CD4-positive, alpha-beta T cell treated with Interleukin-4 for 1 hour (primary cell): Measurements from ENCODE around the gene DLL4.
A peak's percentile ranks its signal among the peaks of the same experiment; 100 is the strongest.

ENCODE experiments used
- DNase-seq, 2 donors: peaks; one replicate each; pipeline ENCODE4 v3.0.0-alpha.2; 2020 to 2022

DLL4 gene

DNA sequence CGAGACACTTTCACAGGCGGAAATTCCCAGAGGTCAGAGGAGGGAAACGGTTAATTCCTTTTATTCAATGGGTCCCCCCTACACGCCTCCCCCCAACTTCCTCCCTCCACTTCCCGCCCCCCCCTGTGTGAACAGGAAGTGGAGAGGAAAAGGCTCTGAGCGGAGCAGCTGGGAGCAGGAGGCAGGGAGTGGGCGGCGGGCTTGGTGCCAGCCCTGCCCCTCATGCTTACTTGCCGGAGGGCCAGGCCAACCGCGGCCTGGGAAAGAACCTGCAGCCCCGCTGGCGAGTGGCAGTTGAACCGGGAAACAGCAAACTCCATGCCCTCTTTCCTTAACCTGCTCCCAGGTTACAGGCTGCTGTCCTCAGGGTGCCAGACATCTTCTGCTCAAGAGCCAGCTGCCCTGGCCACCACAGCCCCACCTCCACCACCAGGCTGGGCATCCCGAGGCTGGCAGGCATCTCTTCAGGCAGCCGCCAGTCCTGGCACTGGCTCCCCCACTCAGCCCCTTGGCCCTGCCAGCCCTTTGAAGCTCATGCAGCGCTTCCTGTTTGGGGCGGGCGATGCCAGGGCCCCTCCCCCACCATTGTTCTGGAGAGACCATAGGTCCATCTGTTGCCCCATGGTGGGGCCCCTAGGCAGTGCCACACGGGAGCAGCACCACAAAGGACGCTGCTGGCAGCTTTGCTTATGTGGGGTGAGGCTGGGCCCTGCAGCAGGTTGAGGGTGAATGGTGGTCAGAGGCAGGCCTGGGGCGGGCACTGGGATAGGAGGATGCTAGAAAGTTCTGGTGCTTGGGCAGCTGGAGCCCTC lies 21.9 kb upstream of the DLL4 start:
- peak; percentile 69 to 71 for DNase-seq

- DNase-seq: no peak
Observed at GRCh38 chr15:40908095-40908494, 21.0 kb upstream of the DLL4 start.

DNA sequence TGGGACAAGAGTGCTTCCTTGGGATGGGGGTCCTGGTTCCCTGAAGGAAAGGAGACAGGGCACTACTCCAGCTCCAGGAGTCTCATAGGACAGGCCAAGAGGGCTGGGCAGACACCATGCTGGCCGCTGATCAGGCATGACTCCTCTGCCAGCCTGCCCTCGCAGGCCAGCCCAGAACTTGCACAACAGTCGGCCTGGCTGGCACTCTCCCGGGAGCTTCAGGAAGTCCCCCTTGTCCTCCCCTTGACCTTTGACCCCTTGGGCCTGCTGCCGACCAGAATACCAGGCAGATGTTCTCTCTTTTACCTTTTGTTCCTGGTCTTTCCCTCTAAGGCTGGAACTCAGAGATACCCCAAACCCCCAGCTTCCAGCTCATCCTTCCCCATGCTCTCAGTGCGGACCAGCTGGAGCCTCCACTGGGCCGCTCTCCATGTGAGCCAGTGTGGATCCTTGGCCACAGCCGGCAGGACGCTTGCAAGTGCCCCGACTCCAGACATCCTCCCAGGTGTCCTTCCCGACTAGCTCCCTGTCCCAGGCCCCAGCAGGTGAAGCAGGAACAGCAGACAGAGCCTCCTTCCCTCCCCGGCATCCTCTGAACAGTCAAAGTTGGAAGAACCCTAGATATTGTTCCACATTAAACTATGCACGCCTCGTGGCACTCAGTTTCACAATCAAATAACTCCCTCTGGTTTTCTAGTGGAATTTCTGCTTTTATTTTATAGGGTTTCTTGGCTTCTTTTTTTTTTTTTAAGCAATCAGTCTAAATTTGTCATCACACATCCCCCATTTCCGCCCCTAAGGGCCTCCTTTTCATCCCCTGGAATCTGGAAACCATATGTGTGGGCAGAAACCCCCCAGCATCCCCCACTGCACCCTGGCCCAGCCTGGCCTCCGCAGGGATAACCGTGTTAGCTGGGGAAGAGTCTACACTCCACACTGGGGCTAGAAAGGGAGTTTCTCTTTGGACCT lies 19.2 kb upstream of the DLL4 start:
- DNase-seq: peak in 1 of 2 donors; percentile 38

DNA sequence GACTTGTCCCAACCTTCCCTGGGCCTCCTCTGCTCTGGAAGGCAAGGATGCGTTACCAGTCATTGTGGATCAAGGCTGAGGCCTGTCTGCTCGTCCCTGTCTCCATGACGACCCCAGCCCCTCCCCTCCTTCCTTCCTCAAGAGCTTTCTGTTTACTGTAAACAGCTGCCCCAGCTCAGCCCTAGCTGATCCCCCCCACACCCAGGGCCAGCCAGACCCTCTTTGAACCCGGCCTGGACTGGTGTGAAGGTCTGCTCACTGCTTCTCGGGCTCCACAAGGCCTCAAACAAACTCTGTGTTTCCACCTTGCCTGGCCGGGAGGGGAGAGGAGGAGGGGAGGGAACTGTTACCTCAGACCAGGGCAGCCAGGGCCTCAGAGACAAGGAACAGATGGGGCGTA lies 18.0 kb upstream of the DLL4 start:
- DNase-seq: no peak

DNA sequence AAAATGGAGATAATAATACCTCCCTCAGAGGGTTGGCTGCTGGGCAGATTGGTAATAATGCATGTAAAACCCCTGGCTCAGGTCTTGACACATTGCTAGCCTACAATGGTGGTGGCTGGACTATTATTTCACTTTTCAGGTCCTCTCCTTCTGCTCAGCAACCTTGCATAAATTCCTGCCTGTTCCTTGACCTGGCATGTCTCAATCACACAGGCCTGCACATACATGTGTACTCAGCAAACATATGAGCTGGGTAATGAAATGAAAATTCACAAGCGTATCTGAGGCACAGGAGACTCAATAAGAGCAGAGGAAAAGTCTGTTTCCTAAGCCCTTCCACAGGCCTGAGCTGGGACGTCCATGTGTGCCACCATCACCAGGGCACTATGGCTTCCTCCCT lies 17.4 kb upstream of the DLL4 start:
- DNase-seq: no peak

GRCh38 chr15:40912478-40912877 lies 16.7 kb upstream of the DLL4 start:
- DNase-seq: no peak

DNA sequence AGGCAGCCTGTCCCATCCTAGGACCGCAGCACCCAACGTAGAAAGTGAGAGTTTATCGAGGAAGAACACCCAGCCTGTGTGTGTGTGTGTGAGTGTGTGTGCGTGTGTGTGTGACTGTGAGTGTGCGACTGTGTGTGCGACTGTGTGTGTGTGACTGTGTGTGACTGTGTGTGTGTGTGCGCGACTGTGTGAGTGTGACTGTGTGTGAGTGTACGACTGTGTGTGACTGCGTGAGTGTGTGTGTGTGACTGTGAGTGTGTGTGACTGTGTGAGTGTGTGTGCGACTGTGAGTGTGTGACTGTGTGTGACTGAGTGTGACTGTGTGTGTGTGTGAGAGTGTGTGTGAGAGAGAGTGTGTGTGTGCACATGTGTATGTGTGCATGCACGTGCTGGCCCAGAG lies 15.1 kb upstream of the DLL4 start:
- DNase-seq: no peak

GRCh38 chr15:40914486-40914885 lies 14.7 kb upstream of the DLL4 start:
- no peak for DNase-seq

DNA sequence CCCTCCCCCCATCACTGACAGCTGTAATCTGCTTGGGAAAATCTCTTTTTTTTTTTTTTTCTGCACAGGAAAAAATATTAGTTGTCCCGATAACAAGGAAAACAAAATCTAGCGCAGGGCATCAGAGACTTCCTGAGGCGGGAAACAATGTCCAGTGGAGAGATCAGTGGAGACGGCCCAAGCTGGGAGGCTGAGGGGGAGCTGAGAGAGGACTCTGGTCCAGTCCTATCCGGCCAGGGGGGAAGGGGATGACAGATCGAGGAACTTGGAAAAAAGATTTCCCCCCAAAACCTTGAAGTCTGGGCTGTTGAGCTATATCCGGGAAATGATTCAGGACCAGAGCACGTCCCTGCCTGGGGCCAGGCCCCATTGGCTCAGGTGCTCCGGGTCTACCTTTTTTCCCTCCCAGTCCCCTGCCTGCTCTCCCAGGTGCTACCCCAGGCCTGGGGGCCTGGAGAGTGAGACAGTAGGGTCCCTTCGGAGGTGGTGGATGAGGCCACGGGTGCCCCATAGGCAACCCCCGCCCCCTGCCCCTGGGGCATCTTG lies 14.0 kb upstream of the DLL4 start:
- no peak for DNase-seq

- no peak for DNase-seq
Observed at GRCh38 chr15:40915679-40916078, 13.5 kb upstream of the DLL4 start.

GRCh38 chr15:40917585-40917984 lies 11.6 kb upstream of the DLL4 start:
- DNase-seq: no peak

- no peak for DNase-seq
Observed at GRCh38 chr15:40918146-40918798, 10.9 kb upstream of the DLL4 start.

GRCh38 chr15:40918799-40919392 lies 10.2 kb upstream of the DLL4 start:
- no peak for DNase-seq

- DNase-seq: no peak
Observed at GRCh38 chr15:40921949-40922607, 7.1 kb upstream of the DLL4 start.

- no peak for DNase-seq
Observed at GRCh38 chr15:40922608-40923005, 6.5 kb upstream of the DLL4 start.

- DNase-seq: no peak
Observed at GRCh38 chr15:40923551-40923950, 5.6 kb upstream of the DLL4 start.

DNA sequence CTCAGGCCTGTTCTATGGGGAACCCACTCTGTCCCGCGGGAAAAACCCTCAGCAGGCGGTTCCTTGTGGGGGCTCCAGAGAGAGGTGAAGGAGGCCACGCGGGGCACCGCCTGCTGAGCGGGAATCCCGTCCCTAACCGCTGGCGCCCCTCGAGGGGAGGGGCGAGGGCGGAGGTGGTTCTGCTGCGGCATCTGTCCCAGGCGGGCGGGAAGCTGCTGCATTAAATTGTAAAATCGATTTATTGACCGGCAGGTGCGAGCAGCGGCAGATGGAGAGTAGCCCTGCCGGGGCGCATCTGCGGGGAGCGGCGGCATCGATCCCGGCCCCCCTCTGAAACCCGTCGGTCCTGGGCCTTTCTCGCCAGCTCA lies 3.7 kb upstream of the DLL4 start:
- DNase-seq: no peak

- no peak for DNase-seq
Observed at GRCh38 chr15:40925863-40926658, 3.1 kb upstream of the DLL4 start.

- no peak for DNase-seq
Observed at GRCh38 chr15:40926659-40927494, 2.3 kb upstream of the DLL4 start.

DNA sequence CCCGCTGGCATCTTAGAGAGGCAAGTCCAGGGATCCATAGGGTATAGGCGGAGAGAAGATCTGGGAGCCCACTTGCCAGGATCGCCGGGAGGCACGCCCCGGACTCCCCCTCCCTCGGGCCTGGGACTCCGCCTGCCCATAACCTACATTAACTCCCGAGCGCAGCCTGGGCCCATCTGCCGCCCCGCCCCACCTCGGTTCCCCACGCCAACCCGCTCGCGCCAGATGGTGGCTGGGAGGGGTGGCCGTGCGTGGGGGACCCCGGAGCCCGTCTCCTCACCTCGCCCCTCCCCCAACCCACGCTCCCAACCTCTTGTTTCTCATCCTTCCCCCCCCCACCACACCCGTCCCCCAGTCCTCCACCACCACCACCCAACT lies 1.7 kb upstream of the DLL4 start:
- no peak for DNase-seq
